SU-DHL-6 (cell line): ENCODE measurements around the gene PGRMC2.

Experiments
- CTCF ChIP-seq: fragments of 200-600 bp; sonication (generic); IDR thresholded peaks from one replicate; pipeline ENCODE4 v1.5.1; 2017; ENCODE audit warnings: antibody characterized with exemption, mild to moderate bottlenecking, low read length, moderate library complexity; ENCODE audit not compliant: insufficient read depth, poor library complexity, severe bottlenecking
- EZH2phosphoT487 ChIP-seq: fragments of 200-600 bp; sonication (generic), shearing (Covaris generic); conservative IDR thresholded peaks from 2 replicates; pipeline ENCODE4 v1.6.1; 2018; ENCODE audit warnings: mild to moderate bottlenecking, antibody characterized with exemption, low read length, moderate library complexity, mixed read lengths

- TF ChIP-seq CTCF (no peak), EZH2phosphoT487 (no peak)
These were observed 59.5 kb downstream of the PGRMC2 start for GRCh38 chr4:128227991-128228571.
